Jurkat, Clone E6-1 (cell line): ENCODE results near the gene HMMR.
"Not testable (repeated sequence)": the region's sequence is repeated elsewhere in the genome, so short reads cannot be mapped to it uniquely, and the experiment has no call there.

Experiments
- DNase-seq: peaks from one replicate; pipeline ENCODE4 v3.0.0-alpha.2; 2011; ENCODE audit warnings: low read depth, low spot score
- H3K4me3 ChIP-seq: 2 replicates; pipeline ENCODE4 v1.5.1; 2011; ENCODE audit warnings: mild to moderate bottlenecking, low read length, control low read depth, moderate library complexity

The HMMR gene

GRCh38 chr5:163504079-163504931 is 43.9 kb downstream of the HMMR start:
- peak; percentile 39 for DNase-seq

GRCh38 chr5:163505049-163505367 is 44.6 kb downstream of the HMMR start:
- peak overlapping the region; percentile 62 for H3K4me3 ChIP-seq
- DNase-seq: no peak

More at GRCh38 chr5:163504079-163504931, 43.9 kb downstream of the HMMR start:
- H3K4me3 ChIP-seq: peak overlapping the region; percentile 62

- peak; percentile 91 for DNase-seq
- peak within 1 kb of the TSS; percentile 62 for H3K4me3 ChIP-seq
Measured at GRCh38 chr5:163505368-163506094, 45.1 kb downstream of the HMMR start, which contains the start of gene MAT2B. MAT2B (plus strand) TSS chr5:163505619; CDS start chr5:163505687, 68 bp downstream.

- peak; percentile 5 for DNase-seq
- peak overlapping the region; percentile 62 for H3K4me3 ChIP-seq
Measured at GRCh38 chr5:163506095-163506457, 45.6 kb downstream of the HMMR start.

GRCh38 chr5:163506726-163507125 is 46.3 kb downstream of the HMMR start:
- DNase-seq: no peak
- peak overlapping the region; percentile 62 for H3K4me3 ChIP-seq

- no peak overlapping the region for H3K4me3 ChIP-seq
- DNase-seq: no peak
Measured at GRCh38 chr5:163508753-163509152, 48.3 kb downstream of the HMMR start.

- H3K4me3 ChIP-seq: no peak overlapping the region
- no peak for DNase-seq
Measured at GRCh38 chr5:163509291-163509951, 49.0 kb downstream of the HMMR start.

- no peak overlapping the region for H3K4me3 ChIP-seq
- no peak for DNase-seq
Measured at GRCh38 chr5:163512526-163512925, 52.1 kb downstream of the HMMR start.

- no peak overlapping the region for H3K4me3 ChIP-seq
- no peak for DNase-seq
Measured at GRCh38 chr5:163525096-163525495, 64.7 kb downstream of the HMMR start.

- no peak overlapping the region for H3K4me3 ChIP-seq
- no peak for DNase-seq
Measured at GRCh38 chr5:163529698-163530097, 69.3 kb downstream of the HMMR start.

GRCh38 chr5:163531272-163531671 is 70.8 kb downstream of the HMMR start:
- no peak overlapping the region for H3K4me3 ChIP-seq
- DNase-seq: no peak

GRCh38 chr5:163532171-163533084 is 72.0 kb downstream of the HMMR start:
- DNase-seq: no peak

GRCh38 chr5:163533223-163533622 is 72.8 kb downstream of the HMMR start:
- DNase-seq: no peak
- no peak overlapping the region for H3K4me3 ChIP-seq

More at GRCh38 chr5:163532171-163533084, 72.0 kb downstream of the HMMR start:
- no peak overlapping the region for H3K4me3 ChIP-seq

GRCh38 chr5:163534492-163535094 is 74.2 kb downstream of the HMMR start:
- no peak for DNase-seq
- no peak overlapping the region for H3K4me3 ChIP-seq

- DNase-seq: no peak
- H3K4me3 ChIP-seq: no peak overlapping the region
Measured at GRCh38 chr5:163535290-163535689, 74.9 kb downstream of the HMMR start.

- DNase-seq, H3K4me3 ChIP-seq: not testable (repeated sequence)
Measured at GRCh38 chr5:163536442-163536841, 76.0 kb downstream of the HMMR start.

GRCh38 chr5:163540696-163541095 is 80.3 kb downstream of the HMMR start:
- DNase-seq: no peak
- no peak overlapping the region for H3K4me3 ChIP-seq
